Suprapubic skin (tissue), 4 donors: ENCODE data around the gene SLCO4A1. TPM values are rescaled to one million over a fixed set of nuclear protein-coding genes. Genes with fewer than 3 reads are reported as not detected.

Source experiments
- DNase-seq, 2 donors: peaks; one replicate each; pipeline ENCODE4 v3.0.0-alpha.2; 2019; ENCODE audit warnings: low spot score in 2 of 2
- H3K27ac ChIP-seq: fragments of 200-600 bp; sonication (generic); one replicate; pipeline ENCODE4 v1.5.1; 2019
- H3K27me3 ChIP-seq: fragments of 200-600 bp; sonication (generic); one replicate; pipeline ENCODE4 v1.5.1; 2019
- H3K36me3 ChIP-seq: fragments of 200-600 bp; sonication (generic); one replicate; pipeline ENCODE4 v1.5.1; 2019
- H3K4me1 ChIP-seq: fragments of 200-600 bp; sonication (generic); one replicate; pipeline ENCODE4 v1.5.1; 2019
- H3K4me3 ChIP-seq: fragments of 200-600 bp; sonication (generic); one replicate; pipeline ENCODE4 v1.5.1; 2019; ENCODE audit warnings: mild to moderate bottlenecking
- H3K9me3 ChIP-seq: fragments of 200-600 bp; sonication (generic); one replicate; pipeline ENCODE4 v1.5.1; 2019
- EP300 ChIP-seq: sonication (generic); formaldehyde crosslinking; IDR thresholded peaks from one replicate; pipeline ENCODE4 v1.6.1; 2017; ENCODE audit warnings: antibody characterized with exemption
- POLR2A ChIP-seq, 2 donors: fragments of 450-650 bp; IDR thresholded peaks; one replicate each; pipeline ENCODE4 v1.6.1; 2017; ENCODE audit warnings: antibody characterized with exemption in 2 of 2, mild to moderate bottlenecking in 2 of 2, moderate library complexity in 2 of 2
- POLR2AphosphoS5 ChIP-seq, 3 donors: sonication (generic); formaldehyde crosslinking; IDR thresholded peaks; one replicate each; pipeline ENCODE4 v1.6.1; 2017; ENCODE audit warnings: antibody characterized with exemption in 3 of 3
- WGBS: methylation state at CpG from one replicate; pipeline ENCODE4 v1.1.5; 2018; 5-methylcytosine and 5-hydroxymethylcytosine counted together
- total RNA-seq, 4 donors: library from RNA; depleted of rRNA; stranded (reverse); fragments of >200 nt; gene quantifications; one replicate each; pipeline ENCODE4 v1.1.0, GENCODE V29; 2016
- TF ChIP-seq, protein P1 (sequence below), 2 donors: fragments of 200-600 bp in 1 of 2; fragments of 450-650 bp in 1 of 2; sonication (generic) in 1 of 2; IDR thresholded peaks; one replicate each; pipeline ENCODE4 v1.5.1; 2016 to 2019; ENCODE audit warnings: antibody characterized with exemption in 2 of 2, mild to moderate bottlenecking in 1 of 2, moderate library complexity in 1 of 2

Gene SLCO4A1
- total RNA-seq, 4 donors from 2014 or later = 50.2 to 59.1 (median 52.7) TPM

DNA sequence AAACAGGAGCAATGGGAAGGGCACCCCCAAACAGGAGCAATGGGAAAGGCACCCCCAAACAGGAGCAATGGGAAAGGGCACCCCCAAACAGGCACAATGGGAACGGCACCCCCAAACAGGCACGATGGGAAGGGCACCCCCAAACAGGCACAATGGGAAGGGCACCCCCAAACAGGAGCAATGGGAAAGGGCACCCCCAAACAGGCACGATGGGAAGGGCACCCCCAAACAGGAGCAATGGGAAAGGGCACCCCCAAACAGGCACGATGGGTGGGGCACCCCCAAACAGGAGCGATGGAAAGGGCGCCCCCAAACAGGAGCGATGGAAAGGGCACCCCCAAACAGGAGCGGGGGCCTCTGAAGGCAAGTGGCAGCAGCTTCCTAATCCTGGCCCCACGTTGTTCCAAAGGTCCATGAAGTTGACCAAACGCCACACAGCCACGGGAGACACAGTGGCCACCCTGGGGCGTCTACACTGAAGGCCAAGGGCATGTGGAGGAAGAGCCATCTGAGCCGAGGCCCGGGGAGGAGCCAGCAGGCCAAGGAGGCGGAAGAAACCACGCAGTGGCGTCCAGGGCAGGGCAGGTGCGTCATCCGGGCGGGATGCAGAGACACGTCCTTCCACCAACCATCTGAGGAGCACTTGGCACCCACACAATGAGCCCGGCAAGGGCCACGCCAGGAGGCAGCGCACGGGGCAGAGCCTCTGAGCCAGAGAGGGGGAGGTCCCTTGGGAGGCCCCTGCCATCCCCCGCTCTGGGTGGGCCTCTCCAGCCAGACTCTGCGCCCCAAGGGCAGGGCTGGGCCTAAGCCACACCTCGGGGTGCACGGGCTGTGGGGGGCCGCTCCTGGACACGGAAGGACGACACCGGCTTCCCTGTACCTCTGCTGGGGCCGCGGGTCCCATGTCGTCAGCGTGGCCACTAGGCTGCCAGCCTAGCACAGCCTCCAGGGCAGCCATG, 44.8 kb downstream of the SLCO4A1 start:
- Histone ChIP-seq H3K27ac (no peak overlapping the region), H3K27me3 (peaks cover 68% of the 10 kb centered on the region), H3K4me1 (peaks cover 10% of the 10 kb centered on the region), H3K9me3 (no peaks in the 10 kb centered on the region), H3K4me3 (no peak overlapping the region), H3K36me3 (no peaks in the 10 kb centered on the region)
- TF ChIP-seq POLR2AphosphoS5 (IDR thresholded peaks at IDR 0.05) (no peak), EP300 (no peak)
- TF ChIP-seq, protein P1, sequence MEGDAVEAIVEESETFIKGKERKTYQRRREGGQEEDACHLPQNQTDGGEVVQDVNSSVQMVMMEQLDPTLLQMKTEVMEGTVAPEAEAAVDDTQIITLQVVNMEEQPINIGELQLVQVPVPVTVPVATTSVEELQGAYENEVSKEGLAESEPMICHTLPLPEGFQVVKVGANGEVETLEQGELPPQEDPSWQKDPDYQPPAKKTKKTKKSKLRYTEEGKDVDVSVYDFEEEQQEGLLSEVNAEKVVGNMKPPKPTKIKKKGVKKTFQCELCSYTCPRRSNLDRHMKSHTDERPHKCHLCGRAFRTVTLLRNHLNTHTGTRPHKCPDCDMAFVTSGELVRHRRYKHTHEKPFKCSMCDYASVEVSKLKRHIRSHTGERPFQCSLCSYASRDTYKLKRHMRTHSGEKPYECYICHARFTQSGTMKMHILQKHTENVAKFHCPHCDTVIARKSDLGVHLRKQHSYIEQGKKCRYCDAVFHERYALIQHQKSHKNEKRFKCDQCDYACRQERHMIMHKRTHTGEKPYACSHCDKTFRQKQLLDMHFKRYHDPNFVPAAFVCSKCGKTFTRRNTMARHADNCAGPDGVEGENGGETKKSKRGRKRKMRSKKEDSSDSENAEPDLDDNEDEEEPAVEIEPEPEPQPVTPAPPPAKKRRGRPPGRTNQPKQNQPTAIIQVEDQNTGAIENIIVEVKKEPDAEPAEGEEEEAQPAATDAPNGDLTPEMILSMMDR (IDR thresholded peaks at IDR 0.05) = no peak
- 79% methylated on average over 15 of the region's 37 CpGs for WGBS
- DNase-seq = no peak

DNA sequence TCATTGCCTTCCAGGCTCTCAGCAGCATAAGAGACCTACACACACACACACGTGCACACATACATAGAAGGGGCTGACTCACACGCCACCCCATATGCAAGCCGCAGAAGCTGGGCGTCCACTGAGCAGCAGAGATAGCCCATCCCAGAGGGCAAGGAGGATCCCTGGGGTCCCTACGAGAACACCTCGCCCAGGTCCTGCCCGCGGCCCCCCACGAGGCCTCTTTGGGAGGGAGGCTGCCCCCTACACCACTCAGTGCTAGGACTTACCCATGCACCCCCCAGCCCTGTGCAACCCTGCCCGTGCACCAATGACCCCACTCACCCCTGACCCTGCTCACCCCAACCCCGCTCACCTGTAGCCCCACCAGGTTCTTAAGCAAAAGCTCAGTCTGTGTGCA, 45.8 kb downstream of the SLCO4A1 start:
- no peak for TF ChIP-seq EP300
- no peak for TF ChIP-seq POLR2AphosphoS5 (IDR thresholded peaks at IDR 0.05)
- TF ChIP-seq POLR2A (IDR thresholded peaks at IDR 0.05) = no peak
- TF ChIP-seq, protein P1 (IDR thresholded peaks at IDR 0.05) = no peak
- 86% methylated on average over 11 of the region's 11 CpGs for WGBS
- Histone ChIP-seq H3K9me3 (no peaks in the 10 kb centered on the region), H3K4me1 (peaks cover 10% of the 10 kb centered on the region), H3K36me3 (no peaks in the 10 kb centered on the region), H3K4me3 (no peak overlapping the region), H3K27ac (no peak overlapping the region), H3K27me3 (peaks cover 68% of the 10 kb centered on the region)
- no peak for DNase-seq

DNA sequence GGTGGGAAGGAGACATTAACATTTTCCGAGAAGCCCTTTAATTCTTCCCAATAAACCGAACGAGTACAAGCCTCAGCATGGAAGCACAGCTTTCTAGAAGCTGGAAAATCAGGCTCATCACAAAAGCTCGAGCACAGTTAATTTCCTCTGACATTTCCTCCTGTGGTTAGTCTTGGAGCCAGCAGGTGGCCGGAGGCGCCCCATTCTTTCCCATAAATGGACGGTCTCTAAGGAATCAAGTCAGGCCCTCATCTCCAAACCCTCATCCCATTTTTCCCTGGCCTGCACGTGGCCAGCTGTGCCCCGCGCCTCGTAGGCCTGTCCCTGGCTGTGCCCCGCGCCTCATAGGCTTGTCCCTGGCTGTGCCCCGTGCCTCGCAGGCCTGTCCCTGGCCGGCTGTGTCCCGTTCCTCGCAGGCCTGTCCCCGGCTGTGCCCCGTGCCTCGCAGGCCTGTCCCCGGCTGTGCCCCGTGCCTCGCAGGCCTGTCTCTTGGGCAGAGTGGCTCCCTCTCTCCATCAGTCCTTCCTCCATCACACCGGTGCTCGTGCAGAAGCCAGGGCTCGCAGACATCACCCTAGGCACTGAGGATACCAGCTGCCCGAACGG, 46.7 kb downstream of the SLCO4A1 start:
- peaks cover 70% of the 10 kb centered on the region for H3K27me3 ChIP-seq
- 74% methylated on average over 26 of the region's 29 CpGs for WGBS
- DNase-seq = no peak

DNA sequence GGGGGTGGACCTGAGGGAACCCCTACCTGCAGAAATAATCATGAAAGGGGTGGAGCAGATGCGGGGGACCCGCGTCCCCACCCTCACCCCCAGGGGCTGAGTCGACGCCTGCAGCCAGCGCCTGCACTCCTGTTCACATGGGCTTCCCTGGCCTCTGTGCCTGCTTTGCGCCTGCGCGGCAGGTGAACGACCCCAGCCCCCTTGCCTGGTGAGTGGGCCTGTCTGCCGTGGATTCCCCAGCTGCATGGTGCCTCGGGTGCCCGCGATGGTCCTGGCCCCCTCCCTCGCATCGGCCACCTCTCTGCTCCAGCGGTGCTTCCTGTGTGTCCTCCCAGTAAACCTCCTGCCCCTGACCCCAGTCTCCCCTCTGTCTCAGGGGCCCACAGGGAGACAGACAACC, 47.6 kb downstream of the SLCO4A1 start:
- H3K9me3 ChIP-seq = no peaks in the 10 kb centered on the region
- H3K4me1 ChIP-seq = peaks cover 10% of the 10 kb centered on the region
- no peak for DNase-seq
- peaks cover 70% of the 10 kb centered on the region for H3K27me3 ChIP-seq
- no peaks in the 10 kb centered on the region for H3K36me3 ChIP-seq
- H3K4me3 ChIP-seq = no peak overlapping the region
- no peak for TF ChIP-seq POLR2A (IDR thresholded peaks at IDR 0.05)
- no peak for TF ChIP-seq POLR2AphosphoS5 (IDR thresholded peaks at IDR 0.05)
- TF ChIP-seq, protein P1 (IDR thresholded peaks at IDR 0.05) = no peak
- TF ChIP-seq EP300 = no peak
- H3K27ac ChIP-seq = no peak overlapping the region
- 72% methylated on average over 10 of the region's 17 CpGs for WGBS

More for the DNA sequence above, 46.7 kb downstream of the SLCO4A1 start:
- TF ChIP-seq POLR2AphosphoS5 (IDR thresholded peaks at IDR 0.05) (no peak), EP300 (no peak), POLR2A (IDR thresholded peaks at IDR 0.05) (no peak)
- TF ChIP-seq, protein P1 (IDR thresholded peaks at IDR 0.05) = no peak
- H3K9me3 ChIP-seq = no peaks in the 10 kb centered on the region
- no peak overlapping the region for H3K4me3 ChIP-seq
- no peaks in the 10 kb centered on the region for H3K36me3 ChIP-seq
- H3K27ac ChIP-seq = no peak overlapping the region
- H3K4me1 ChIP-seq = peaks cover 10% of the 10 kb centered on the region

DNA sequence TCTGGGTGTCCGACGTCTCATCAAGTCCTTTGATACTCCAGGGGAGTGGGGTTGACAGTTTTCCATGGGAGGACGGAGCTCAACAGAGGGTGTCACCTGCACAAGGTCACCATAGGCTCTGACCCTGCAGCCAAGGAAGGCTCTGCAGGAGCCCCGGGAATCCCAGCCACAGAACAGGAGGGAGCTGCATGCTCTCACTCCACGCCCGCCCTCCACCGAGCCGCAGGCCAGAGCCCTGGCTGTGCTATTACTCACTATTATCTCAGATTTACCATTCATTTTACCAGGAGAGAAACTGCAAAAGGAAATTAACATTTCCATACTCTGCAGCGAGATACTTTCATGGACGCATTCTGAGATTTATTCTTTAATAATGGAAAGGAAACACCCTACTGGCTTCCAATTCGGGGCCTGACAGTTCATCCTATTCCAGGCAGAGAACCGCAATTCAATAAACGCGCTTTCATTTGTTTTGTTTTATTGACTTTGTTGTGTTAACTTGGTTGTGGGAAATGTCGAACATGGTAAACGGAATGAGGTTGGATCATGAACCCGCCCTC, 48.0 kb downstream of the SLCO4A1 start:
- no peaks in the 10 kb centered on the region for H3K9me3 ChIP-seq
- H3K4me3 ChIP-seq = no peak overlapping the region
- H3K4me1 ChIP-seq = peaks cover 10% of the 10 kb centered on the region
- no peak overlapping the region for H3K27ac ChIP-seq
- 88% methylated on average over 15 of the region's 17 CpGs for WGBS
- H3K36me3 ChIP-seq = no peaks in the 10 kb centered on the region
- H3K27me3 ChIP-seq = peaks cover 70% of the 10 kb centered on the region
- DNase-seq = no peak
- TF ChIP-seq, protein P1 (IDR thresholded peaks at IDR 0.05) = no peak
- no peak for TF ChIP-seq POLR2A (IDR thresholded peaks at IDR 0.05)
